Neural cell (in vitro differentiated cells): ENCODE data around the gene SLC22A14. TPM values are rescaled to one million over a fixed set of nuclear protein-coding genes. Genes with fewer than 3 reads are reported as not detected.

Experiments
- H2AFZ ChIP-seq: fragments of 200-600, 300-800 bp; sonication (generic), shearing (Covaris generic); 2 replicates; pipeline ENCODE4 v1.6.0; 2014; ENCODE audit warnings: low read depth, mild to moderate bottlenecking, antibody characterized with exemption, low read length, moderate library complexity
- H3F3A ChIP-seq: fragments of 200-600 bp; shearing (Covaris generic); 2 replicates; pipeline ENCODE4 v1.6.1; 2016; ENCODE audit warnings: mild to moderate bottlenecking, moderate library complexity, mixed read lengths, antibody characterized with exemption, low read length; ENCODE audit not compliant: insufficient read depth, poor library complexity, severe bottlenecking
- H3K27ac ChIP-seq: fragments of 200-600, 300-800 bp; sonication (generic), shearing (Covaris generic); 2 replicates; pipeline ENCODE4 v1.5.1; 2014; ENCODE audit warnings: mild to moderate bottlenecking, low read length, moderate library complexity
- H3K27me3 ChIP-seq: fragments of 300-800, 200-600 bp; sonication (generic), shearing (Covaris generic); 2 replicates; pipeline ENCODE4 v1.6.0; 2014; ENCODE audit warnings: mild to moderate bottlenecking, low read depth, low read length, moderate library complexity; ENCODE audit not compliant: insufficient read depth
- H3K36me3 ChIP-seq: fragments of 300-800, 200-600 bp; sonication (generic), shearing (Covaris generic); 2 replicates; pipeline ENCODE4 v1.5.1; 2014; ENCODE audit warnings: mild to moderate bottlenecking, antibody characterized with exemption, low read length, moderate library complexity; ENCODE audit not compliant: insufficient read depth
- H3K4me2 ChIP-seq: fragments of 300-800, 200-600 bp; sonication (generic), shearing (Covaris generic); 2 replicates; pipeline ENCODE4 v1.6.0; 2014; ENCODE audit warnings: mild to moderate bottlenecking, low read length
- H3K4me3 ChIP-seq: fragments of 300-800, 200-600 bp; sonication (generic), shearing (Covaris generic); 2 replicates; pipeline ENCODE4 v1.5.1; 2014; ENCODE audit warnings: mild to moderate bottlenecking, low read length, moderate library complexity
- H3K79me2 ChIP-seq: fragments of 200-600 bp; shearing (Covaris generic); replicated peaks from 2 replicates; pipeline ENCODE4 v1.6.0; 2014; ENCODE audit warnings: mild to moderate bottlenecking, low read length, moderate library complexity; ENCODE audit not compliant: insufficient read depth
- H3K9ac ChIP-seq: fragments of 300-800, 200-600 bp; sonication (generic), shearing (Covaris generic); 2 replicates; pipeline ENCODE4 v1.6.1; 2016; ENCODE audit warnings: mild to moderate bottlenecking, low read length, mixed read lengths
- H3K9me2 ChIP-seq: fragments of 200-600 bp; shearing (Covaris generic); 2 replicates; pipeline ENCODE4 v1.6.1; 2016; ENCODE audit warnings: mild to moderate bottlenecking, low read length, mixed read lengths; ENCODE audit not compliant: insufficient read depth
- H3K9me3 ChIP-seq: fragments of 200-600, 300-800 bp; sonication (generic), shearing (Covaris generic); 2 replicates; pipeline ENCODE4 v1.6.1; 2016; ENCODE audit warnings: mild to moderate bottlenecking, mixed run types, low read length, moderate library complexity, mixed read lengths
- H4K20me1 ChIP-seq: fragments of 200-600 bp; shearing (Covaris generic); 2 replicates; pipeline ENCODE4 v1.6.1; 2016; ENCODE audit warnings: mild to moderate bottlenecking, mixed run types; ENCODE audit not compliant: insufficient read depth
- CTCF ChIP-seq: fragments of 450-650 bp; IDR thresholded peaks from 2 replicates; pipeline ENCODE4 v1.5.1; 2014; ENCODE audit warnings: antibody characterized with exemption, mild to moderate bottlenecking, moderate library complexity; ENCODE audit not compliant: poor library complexity, severe bottlenecking
- EP300 ChIP-seq: fragments of 450-650 bp; conservative IDR thresholded peaks from 2 replicates; pipeline ENCODE4 v1.6.1; 2014; ENCODE audit warnings: antibody characterized with exemption, mild to moderate bottlenecking, moderate library complexity; ENCODE audit not compliant: poor library complexity, severe bottlenecking
- EZH2 ChIP-seq: fragments of 200-600, 300-800 bp; shearing (Covaris generic), sonication (generic); IDR thresholded peaks from 2 replicates; pipeline ENCODE4 v1.6.1; 2014; ENCODE audit warnings: antibody characterized with exemption, low read length, borderline replicate concordance, mild to moderate bottlenecking; ENCODE audit not compliant: insufficient read depth, poor library complexity, severe bottlenecking
- MXI1 ChIP-seq: fragments of 450-650 bp; conservative IDR thresholded peaks from 2 replicates; pipeline ENCODE4 v1.6.1; 2014; ENCODE audit warnings: antibody characterized with exemption, mild to moderate bottlenecking; ENCODE audit not compliant: poor library complexity, severe bottlenecking
- POLR2AphosphoS5 ChIP-seq: IDR thresholded peaks from 2 replicates; pipeline ENCODE4 v1.6.1; 2012
- RAD21 ChIP-seq: fragments of 450-650 bp; conservative IDR thresholded peaks from 2 replicates; pipeline ENCODE4 v1.6.1; 2014; ENCODE audit warnings: antibody characterized with exemption, mild to moderate bottlenecking, moderate library complexity
- REST ChIP-seq: IDR thresholded peaks from 2 replicates; pipeline ENCODE4 v1.6.1; 2012; ENCODE audit warnings: borderline replicate concordance
- SMC3 ChIP-seq: fragments of 450-650 bp; conservative IDR thresholded peaks from 2 replicates; pipeline ENCODE4 v1.6.1; 2014; ENCODE audit warnings: antibody characterized with exemption, mild to moderate bottlenecking, moderate library complexity; ENCODE audit not compliant: poor library complexity
- TAF1 ChIP-seq: IDR thresholded peaks from 2 replicates; pipeline ENCODE4 v1.6.1; 2012; ENCODE audit warnings: low read depth
- polyA plus RNA-seq: library from polyadenylated mRNA; depleted of rRNA; stranded (reverse); fragments of >200 nt; gene quantifications from 2 replicates; pipeline ENCODE4 v1.2.3, GENCODE V29; 2014

The SLC22A14 gene
- polyA plus RNA-seq, 1 donor from 2014 or later: 0.25 TPM

GRCh38 chr3:38250198-38250597 is 31.9 kb upstream of the SLC22A14 start:
- Histone ChIP-seq H3K4me2 (no peak overlapping the region), H3K4me3 (no peak overlapping the region), H3K36me3 (peaks cover 7% of the 10 kb centered on the region), H2AFZ (no peak overlapping the region), H3K9me3 (no peaks in the 10 kb centered on the region), H3K27ac (no peak overlapping the region), H4K20me1 (no peaks in the 10 kb centered on the region), H3K79me2 (no peaks in the 10 kb centered on the region), H3K9ac (no peak overlapping the region), H3K9me2 (no peaks in the 10 kb centered on the region), H3F3A (no peaks in the 10 kb centered on the region), H3K27me3 (no peaks in the 10 kb centered on the region)
- TF ChIP-seq RAD21: no peak
- no peak for TF ChIP-seq POLR2AphosphoS5
- TF ChIP-seq MXI1: no peak
- TF ChIP-seq EZH2: no peak
- TF ChIP-seq EP300: no peak
- TF ChIP-seq CTCF: no peak
- no peak for TF ChIP-seq TAF1

- no peaks in the 10 kb centered on the region for H3K9me2 ChIP-seq
- H3F3A ChIP-seq: no peaks in the 10 kb centered on the region
- no peak overlapping the region for H3K4me3 ChIP-seq
- H2AFZ ChIP-seq: no peak overlapping the region
- no peaks in the 10 kb centered on the region for H4K20me1 ChIP-seq
- H3K9ac ChIP-seq: no peak overlapping the region
- H3K36me3 ChIP-seq: peaks cover 7% of the 10 kb centered on the region
- H3K4me2 ChIP-seq: no peak overlapping the region
- no peaks in the 10 kb centered on the region for H3K9me3 ChIP-seq
- H3K79me2 ChIP-seq: no peaks in the 10 kb centered on the region
- no peaks in the 10 kb centered on the region for H3K27me3 ChIP-seq
- TF ChIP-seq REST (no peak), TAF1 (no peak), EP300 (no peak), SMC3 (no peak), POLR2AphosphoS5 (no peak), MXI1 (no peak), EZH2 (no peak), RAD21 (no peak), CTCF (no peak)
- no peak overlapping the region for H3K27ac ChIP-seq
These were observed 30.9 kb upstream of the SLC22A14 start for GRCh38 chr3:38251197-38251596.
